GM18868 (cell line): ENCODE measurements around the gene PGBD5.

Experiments used
- ATAC-seq: cut with Tn5 transposase; IDR thresholded peaks from one replicate; pipeline ENCODE4 v1.9.1; 2021; ENCODE audit warnings: mild to moderate bottlenecking, moderate library complexity; ENCODE audit not compliant: unreplicated experiment

PGBD5 gene

GRCh38 chr1:230266456-230266855 is 159.7 kb downstream of the PGBD5 start:
- no peak for ATAC-seq

- ATAC-seq: no peak
Measured at GRCh38 chr1:230265200-230266115, 160.7 kb downstream of the PGBD5 start.
